Suppressor macrophage treated with lipopolysaccharide for 1 hour (primary cell): ENCODE measurements around the gene IL10.

Experiments
- DNase-seq, 3 donors: peaks; one replicate each; pipeline ENCODE4 v3.0.0-alpha.2; 2020 to 2022

Gene IL10

DNA sequence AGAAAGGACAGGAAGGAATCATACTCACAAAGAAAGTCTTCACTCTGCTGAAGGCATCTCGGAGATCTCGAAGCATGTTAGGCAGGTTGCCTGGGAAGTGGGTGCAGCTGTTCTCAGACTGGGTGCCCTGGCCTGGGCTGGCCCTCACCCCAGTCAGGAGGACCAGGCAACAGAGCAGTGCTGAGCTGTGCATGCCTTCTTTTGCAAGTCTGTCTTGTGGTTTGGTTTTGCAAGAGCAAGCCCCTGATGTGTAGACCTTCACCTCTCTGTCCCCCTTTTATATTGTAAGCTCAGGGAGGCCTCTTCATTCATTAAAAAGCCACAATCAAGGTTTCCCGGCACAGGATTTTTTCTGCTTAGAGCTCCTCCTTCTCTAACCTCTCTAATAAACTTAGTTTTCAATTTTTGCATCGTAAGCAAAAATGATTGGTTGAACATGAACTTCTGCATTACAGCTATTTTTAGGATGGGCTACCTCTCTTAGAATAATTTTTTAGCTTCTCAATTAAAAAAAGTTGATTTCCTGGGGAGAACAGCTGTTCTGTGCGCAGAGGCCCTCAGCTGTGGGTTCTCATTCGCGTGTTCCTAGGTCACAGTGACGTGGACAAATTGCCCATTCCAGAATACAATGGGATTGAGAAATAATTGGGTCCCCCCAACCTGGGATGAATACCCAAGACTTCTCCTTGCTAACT is at the start of gene IL10:
IL10 (minus strand) TSS at position 252 of the 695 bp plus-strand sequence; CDS start at position 193, 59 bp downstream.
- DNase-seq = peak; percentile 43 to 53 (median 52)

DNA sequence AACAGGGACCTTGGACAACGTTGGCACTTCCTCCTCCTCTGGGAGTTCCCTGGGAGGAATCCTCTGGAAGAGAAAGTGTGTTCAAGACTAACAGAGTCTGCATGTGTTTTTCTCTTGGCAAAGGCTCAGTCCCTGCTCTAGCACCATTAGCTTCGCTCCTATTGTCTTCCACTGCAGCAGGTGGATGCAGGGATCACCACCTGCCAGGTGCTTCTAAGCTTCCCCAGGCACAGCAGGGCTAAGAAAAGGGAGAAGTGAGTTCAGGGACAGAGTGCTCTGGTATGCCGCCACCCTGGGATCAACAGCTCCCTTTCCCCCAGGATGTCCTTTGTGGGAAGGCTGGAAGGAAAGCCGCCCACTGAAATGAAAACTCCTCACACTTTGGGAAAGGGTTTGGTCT is 49.2 kb upstream of the IL10 start:
- DNase-seq = no peak

DNA sequence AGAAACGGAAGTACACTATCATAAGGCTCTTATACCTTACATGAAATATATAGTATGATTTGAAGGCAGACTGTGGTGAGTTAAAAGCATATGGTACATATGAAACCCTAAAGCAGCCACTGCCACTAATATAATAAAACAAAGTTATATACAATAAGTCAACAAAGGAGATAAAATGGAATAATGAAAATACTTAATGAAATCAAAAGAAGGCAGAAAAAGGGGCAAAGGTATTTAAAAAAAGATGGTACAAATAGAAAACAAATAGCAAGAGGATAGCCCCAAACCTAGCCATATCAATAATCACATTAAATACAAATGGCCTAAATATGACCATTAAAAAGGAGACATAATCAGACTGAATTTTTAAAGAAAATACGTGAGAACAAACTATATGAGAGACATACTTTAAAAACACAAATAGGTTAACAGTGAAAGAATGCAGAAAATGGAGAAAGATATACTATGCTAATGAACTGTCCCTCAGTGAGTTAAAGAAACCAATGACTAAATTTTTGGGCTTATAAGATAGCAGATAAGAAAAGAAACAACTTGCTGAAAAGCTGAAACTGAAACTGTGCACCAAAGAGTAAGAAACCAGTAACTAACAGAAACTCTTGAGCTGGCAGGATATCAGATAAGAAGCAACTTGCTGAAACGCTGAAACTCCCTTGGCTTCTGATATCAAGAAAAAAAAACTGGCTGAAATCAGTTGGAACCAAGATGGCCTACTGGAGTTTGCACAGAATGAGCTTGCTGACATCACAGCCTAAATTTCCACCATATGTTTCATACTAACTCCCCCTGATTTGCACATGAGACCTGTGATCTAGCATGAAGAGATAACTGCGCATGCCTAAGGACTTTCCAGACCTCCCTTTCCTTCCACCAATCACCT is 44.3 kb upstream of the IL10 start:
- DNase-seq = no peak

GRCh38 chr1:206814716-206815341 is 42.5 kb upstream of the IL10 start:
- DNase-seq = peak in 2 of 3 donors; percentile 43 to 53

- peak; percentile 72 to 85 (median 76) for DNase-seq
Observed at GRCh38 chr1:206812471-206812870, 40.2 kb upstream of the IL10 start.

GRCh38 chr1:206809504-206810084 is 37.3 kb upstream of the IL10 start:
- peak; percentile 62 to 71 (median 64) for DNase-seq

DNA sequence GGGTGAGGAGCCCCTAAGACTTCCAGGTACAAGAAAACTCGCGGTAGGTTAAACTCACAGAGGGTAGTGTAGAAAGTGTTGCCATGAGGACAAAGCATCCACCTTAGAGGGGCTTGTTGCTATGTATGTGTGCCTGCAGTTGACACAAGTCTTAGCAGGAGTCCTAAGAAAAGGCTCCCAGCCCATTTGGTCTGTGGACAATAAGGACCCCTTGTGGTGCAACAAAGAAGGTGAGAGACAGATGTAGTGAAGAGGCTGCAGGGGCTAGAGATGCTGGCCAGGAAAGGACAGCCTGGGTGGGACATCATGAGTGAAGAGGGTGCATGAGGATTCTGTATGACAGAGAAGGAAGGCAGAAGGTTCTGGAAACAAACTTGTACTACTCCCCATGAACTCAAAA is 36.3 kb upstream of the IL10 start:
- DNase-seq = peak; percentile 72 to 81 (median 78)

DNA sequence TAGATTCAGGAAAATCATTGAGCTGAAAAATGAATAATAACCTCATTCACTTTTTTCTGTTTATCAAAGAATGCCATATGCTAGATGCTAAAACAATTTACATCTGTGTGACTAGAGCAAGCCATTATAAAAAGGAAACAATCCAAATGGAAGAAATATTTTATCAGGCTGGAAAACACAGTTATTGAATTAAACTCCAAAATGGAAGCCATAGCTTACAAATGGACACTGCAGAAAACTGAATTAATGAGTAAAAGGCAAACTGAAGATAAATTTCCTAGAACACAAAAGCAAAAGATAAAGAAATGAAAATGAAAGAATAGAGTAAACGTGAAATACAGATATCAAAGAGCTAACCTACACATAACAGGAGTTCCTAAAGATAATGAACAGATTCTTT is 33.1 kb upstream of the IL10 start:
- DNase-seq = no peak

DNA sequence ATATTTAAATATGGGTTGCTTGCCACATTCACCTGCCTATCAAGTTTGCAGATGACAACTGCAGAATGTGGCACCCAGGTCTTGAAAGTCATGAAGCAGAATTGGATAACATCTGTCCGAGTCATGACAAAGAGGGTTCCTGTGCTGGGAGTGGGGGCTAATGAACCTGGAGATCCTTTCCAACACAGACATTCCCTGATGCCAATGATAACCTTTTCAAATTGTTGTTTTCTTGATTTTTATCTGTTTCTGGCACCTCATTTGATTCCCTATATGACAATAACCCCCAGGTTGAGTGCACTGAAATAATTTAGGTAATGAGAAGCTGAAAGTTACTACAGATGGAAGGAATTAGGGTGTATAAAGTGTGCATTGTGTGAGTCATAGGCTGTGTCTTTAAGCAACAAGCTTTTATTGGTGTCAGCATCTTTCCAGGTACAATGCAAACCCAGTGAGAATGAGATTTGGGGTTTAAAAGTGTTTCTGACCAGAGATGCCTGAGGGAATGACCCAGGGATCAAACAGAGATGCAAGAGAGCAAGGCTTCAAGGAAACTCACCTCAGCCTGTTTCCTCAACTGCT is 32.0 kb upstream of the IL10 start:
- DNase-seq = no peak

GRCh38 chr1:206803221-206803730 is 31.0 kb upstream of the IL10 start:
- no peak for DNase-seq

DNA sequence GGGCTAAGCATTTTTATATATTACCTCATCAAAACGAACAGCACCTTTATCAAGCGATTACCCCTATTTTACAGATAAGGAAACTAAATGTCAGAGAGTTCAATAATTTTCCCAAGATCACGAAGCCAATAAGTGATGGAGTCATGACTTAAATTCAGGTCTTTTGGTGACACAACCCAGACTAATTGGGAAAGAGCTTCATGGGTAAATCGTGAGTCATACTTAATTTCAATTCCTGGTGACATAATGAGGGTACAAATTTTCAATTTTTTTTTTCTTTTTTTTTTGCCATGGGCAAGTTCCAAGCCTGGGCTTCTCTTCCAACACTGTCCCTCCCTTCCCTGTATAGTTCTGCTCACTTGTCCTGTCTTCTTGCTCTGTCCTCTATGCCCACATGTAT is 30.1 kb upstream of the IL10 start:
- DNase-seq = peak; percentile 64 to 87 (median 84)

DNA sequence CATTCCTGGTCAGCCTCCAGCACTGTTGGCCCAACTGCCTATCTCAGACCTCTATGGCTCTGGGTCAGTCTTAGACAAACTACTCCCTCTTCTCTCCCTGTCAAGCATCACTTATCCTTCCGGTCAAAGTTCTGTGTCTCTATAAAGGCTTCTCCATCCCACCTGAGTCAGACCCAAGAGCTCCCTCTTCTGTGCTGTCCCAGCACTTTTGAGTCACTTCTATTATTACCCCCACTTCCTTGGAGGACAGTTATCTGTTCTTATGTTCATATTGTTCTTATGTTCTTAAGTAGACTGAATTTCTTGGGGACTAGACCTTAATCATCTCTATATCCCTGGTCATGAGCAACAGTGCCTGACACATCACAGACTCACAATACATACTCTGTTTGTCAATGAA is 29.2 kb upstream of the IL10 start:
- no peak for DNase-seq

DNA sequence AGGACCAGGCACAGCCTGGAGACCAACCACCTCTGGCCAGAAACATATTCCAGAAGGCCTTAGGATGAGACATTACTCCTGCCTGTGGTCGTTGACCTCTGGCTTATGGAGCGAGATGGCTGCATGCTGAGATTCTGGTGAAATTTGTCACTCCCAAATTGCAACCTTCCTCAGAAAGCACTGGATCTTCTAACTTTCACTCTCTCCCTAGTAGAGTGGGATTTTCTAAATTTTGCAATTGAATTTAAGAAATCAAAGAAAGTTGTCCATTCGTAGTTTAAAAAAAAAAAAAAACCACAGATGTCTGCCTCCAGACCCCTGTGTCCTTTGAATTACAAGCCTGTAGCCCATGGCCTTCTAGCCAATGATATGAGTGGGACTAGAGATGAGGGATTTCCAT is 28.6 kb upstream of the IL10 start:
- DNase-seq = peak in 2 of 3 donors; percentile 38 to 57

DNA sequence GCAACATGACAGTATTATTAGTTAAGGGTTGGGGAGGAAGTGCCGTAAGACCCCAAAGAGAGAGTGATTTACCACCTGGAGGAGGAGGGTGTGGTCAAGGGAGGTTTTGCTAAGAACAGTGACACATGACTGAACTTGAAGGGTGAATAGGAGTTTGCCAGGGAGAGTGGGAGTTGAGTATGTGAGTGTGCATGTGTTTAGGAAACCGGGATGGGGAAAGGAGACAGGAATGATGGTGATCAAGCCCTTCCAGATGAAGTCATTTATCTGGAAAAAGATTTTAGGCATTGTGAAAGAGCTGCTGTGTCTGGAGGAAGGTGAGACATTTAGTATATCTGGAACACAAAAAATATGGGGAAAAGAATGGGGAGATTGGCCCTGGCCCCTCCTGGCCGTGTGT is 28.1 kb upstream of the IL10 start:
- no peak for DNase-seq

GRCh38 chr1:206799311-206799710 is 27.0 kb upstream of the IL10 start:
- no peak for DNase-seq

DNA sequence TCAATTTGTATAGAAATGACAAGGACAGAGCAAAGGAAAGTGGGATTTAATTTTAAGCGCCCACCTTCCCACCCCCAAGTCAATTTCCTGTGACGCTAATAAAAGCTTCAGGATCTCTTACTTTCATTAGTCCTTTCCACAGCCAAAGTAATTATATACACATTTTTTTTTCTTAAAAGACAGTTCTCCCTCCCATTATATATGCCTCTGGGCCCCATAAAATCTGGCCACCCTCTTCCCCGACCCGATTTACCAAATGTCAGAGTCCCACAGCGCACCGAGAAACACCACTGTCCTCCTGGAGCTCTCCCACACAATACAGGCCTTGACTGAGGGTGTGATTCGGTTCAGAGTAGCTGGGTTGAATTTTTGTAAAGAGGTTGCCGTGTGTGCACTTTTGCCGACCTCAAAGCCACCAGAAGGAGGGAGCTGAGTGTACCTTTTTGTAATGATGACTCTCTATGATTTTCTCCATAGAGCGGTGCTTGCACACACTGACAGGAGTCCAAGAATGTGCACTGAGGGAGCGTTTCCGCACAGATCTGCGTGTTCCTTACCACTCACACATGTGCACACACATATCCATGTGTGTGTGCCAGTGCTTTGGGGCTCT is 26.2 kb upstream of the IL10 start:
- DNase-seq = no peak

GRCh38 chr1:206797534-206798383 is 25.5 kb upstream of the IL10 start:
- DNase-seq = peak in 1 of 3 donors; percentile 40

GRCh38 chr1:206796981-206797402 is 24.7 kb upstream of the IL10 start:
- DNase-seq = peak in 1 of 3 donors; percentile 55

- DNase-seq = no peak
Observed at GRCh38 chr1:206796116-206796515, 23.8 kb upstream of the IL10 start.

DNA sequence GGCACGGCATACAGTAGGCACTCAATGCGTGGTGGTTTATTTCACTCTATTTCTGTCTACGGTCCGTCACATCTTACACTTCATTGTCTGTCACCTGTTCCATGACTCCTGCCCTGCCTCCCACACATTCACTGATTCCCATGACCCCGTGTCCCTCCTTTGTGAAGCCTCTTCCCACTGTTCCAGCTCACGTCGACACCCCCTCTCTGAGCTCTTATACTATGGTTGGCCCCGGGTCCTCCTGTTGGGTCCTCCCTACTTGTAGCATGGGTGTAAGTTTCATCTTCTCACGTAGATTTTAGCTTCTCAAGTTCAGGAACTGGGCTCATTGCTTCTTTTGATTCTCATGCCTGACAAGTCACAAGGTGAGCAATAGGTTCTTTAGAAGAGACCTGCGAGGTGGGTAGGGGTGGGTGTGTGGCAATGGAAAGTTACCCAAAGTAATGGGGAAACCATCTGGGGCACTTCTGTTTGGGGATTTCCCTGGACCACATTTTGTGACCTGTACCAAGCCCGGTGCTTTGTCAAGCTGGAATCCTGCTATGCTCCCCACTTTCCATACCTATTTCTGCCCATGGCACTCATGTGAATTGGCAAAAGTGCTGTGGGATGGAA is 22.1 kb upstream of the IL10 start:
- no peak for DNase-seq

GRCh38 chr1:206793620-206794019 is 21.3 kb upstream of the IL10 start:
- DNase-seq = no peak
